Nephron progenitor cell (in vitro differentiated cells): ENCODE measurements around the gene VEZT.
"Not testable (repeated sequence)": the region's sequence is repeated elsewhere in the genome, so short reads cannot be mapped to it uniquely, and the experiment has no call there.

ENCODE experiments used
- DNase-seq: peaks from one replicate; pipeline ENCODE4 v3.0.0; 2021
- H3K27ac Mint-ChIP-seq: 2 replicates; pipeline ENCODE4 v1.8.0; 2021; ENCODE audit warnings: mild to moderate bottlenecking, moderate library complexity, mixed read lengths
- H3K27me3 Mint-ChIP-seq: 2 replicates; pipeline ENCODE4 v1.8.0; 2021; ENCODE audit warnings: mild to moderate bottlenecking, low read depth, mixed read lengths; ENCODE audit not compliant: poor library complexity
- H3K36me3 Mint-ChIP-seq: 2 replicates; pipeline ENCODE4 v1.8.0; 2021; ENCODE audit warnings: low read depth, mixed read lengths
- H3K4me1 Mint-ChIP-seq: 2 replicates; pipeline ENCODE4 v1.8.0; 2021; ENCODE audit warnings: mixed read lengths
- H3K4me3 Mint-ChIP-seq: 2 replicates; pipeline ENCODE4 v1.8.0; 2021; ENCODE audit warnings: mild to moderate bottlenecking, moderate library complexity, mixed read lengths
- H3K9me3 Mint-ChIP-seq: 2 replicates; pipeline ENCODE4 v1.8.0; 2021; ENCODE audit warnings: mild to moderate bottlenecking, moderate library complexity, mixed read lengths
- TF ChIP-seq, protein P1 (sequence below): fragments of 200-600 bp; sonication (generic); IDR thresholded peaks from 2 replicates; pipeline ENCODE4 v1.5.0; 2021; ENCODE audit warnings: antibody characterized with exemption

Gene VEZT

DNA sequence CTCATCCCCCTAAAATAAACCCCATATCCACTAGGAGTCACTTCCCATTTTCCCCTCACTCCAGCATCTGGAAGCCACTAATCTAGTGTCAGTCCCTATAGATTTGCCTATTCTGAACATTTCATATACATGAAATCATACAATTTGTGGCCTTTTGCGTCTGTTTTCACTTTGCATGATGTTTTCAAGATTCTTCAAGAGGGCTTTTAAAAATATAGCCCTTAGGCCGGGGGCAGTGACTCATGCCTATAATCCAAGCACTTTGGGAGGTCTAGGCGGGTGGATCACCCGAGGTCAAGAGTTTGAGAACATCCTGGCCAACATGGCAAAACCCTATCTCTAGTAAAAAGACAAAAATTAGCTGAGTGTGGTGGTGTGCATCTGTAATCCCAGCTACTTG is 104.7 kb downstream of the VEZT start:
- H3K27ac Mint-ChIP-seq: no peak overlapping the region
- H3K9me3 Mint-ChIP-seq: no peaks in the 10 kb centered on the region
- no peak overlapping the region for H3K4me3 Mint-ChIP-seq
- no peaks in the 10 kb centered on the region for H3K36me3 Mint-ChIP-seq
- TF ChIP-seq, protein P1, sequence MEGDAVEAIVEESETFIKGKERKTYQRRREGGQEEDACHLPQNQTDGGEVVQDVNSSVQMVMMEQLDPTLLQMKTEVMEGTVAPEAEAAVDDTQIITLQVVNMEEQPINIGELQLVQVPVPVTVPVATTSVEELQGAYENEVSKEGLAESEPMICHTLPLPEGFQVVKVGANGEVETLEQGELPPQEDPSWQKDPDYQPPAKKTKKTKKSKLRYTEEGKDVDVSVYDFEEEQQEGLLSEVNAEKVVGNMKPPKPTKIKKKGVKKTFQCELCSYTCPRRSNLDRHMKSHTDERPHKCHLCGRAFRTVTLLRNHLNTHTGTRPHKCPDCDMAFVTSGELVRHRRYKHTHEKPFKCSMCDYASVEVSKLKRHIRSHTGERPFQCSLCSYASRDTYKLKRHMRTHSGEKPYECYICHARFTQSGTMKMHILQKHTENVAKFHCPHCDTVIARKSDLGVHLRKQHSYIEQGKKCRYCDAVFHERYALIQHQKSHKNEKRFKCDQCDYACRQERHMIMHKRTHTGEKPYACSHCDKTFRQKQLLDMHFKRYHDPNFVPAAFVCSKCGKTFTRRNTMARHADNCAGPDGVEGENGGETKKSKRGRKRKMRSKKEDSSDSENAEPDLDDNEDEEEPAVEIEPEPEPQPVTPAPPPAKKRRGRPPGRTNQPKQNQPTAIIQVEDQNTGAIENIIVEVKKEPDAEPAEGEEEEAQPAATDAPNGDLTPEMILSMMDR: no peak
- no peaks in the 10 kb centered on the region for H3K27me3 Mint-ChIP-seq
- no peaks in the 10 kb centered on the region for H3K4me1 Mint-ChIP-seq
- DNase-seq: no peak

DNA sequence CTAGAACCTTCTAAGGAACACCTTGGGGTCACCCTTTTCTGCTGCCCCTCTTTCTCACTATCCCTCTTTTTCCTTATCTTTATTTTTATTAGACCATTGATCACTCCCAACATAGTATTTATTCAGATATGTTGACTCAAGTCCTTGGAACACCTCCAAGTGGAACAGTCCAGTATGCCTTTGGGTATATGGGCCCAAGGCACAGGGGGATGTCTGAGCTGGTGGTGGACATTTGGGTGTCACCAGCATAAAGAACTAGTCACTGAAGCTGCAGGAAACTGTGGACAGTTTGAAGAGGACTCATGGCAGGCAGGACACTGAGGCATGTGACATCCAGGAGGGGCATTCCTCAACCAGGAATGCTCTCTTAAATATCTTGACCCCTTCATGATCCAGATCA is 105.6 kb downstream of the VEZT start:
- H3K27ac Mint-ChIP-seq: no peak overlapping the region
- TF ChIP-seq, protein P1: no peak
- DNase-seq: no peak
- no peak overlapping the region for H3K4me3 Mint-ChIP-seq
- H3K9me3 Mint-ChIP-seq: no peaks in the 10 kb centered on the region
- H3K27me3 Mint-ChIP-seq: peaks cover 3% of the 10 kb centered on the region
- H3K36me3 Mint-ChIP-seq: no peaks in the 10 kb centered on the region
- no peaks in the 10 kb centered on the region for H3K4me1 Mint-ChIP-seq

DNA sequence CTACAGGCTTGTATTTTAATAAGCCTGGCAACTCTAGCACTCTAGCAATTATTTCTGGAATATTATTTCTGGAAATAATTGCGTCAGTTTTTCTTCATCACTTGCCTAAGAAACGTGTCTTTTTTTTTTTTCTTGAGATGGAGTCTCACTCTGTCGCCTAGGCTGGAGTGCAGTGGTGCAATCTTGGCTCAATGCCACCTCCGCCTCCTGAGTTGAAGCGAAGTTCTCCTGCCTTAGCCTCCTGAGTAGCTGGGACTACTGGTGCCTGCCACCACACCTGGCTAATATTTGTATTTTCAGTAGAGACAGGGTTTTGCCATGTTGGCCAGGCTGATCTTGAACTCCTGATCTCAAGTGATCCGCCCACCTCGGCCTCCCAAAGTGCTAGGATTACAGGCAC is 106.6 kb downstream of the VEZT start:
- H3K4me1 Mint-ChIP-seq, H3K27ac Mint-ChIP-seq, H3K4me3 Mint-ChIP-seq, DNase-seq, H3K9me3 Mint-ChIP-seq, H3K27me3 Mint-ChIP-seq, H3K36me3 Mint-ChIP-seq: not testable (repeated sequence)

DNA sequence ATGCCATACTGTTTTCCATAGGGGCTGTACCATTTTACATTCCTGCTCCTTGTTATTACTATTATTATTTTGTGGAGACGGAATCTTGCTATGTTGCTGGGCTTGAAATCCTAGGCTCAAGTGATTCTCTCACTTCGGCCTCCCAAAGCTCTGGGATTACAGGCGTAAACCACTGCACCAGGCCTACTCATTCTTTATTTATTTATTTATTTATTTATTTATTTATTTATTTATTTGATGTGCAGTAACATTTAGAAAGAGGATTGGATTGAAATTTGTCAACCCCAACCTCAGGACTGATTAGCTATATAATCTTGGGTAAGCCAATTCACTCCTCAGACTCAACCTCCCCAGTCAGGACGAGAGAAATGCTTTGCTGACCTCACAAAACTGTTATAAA is 107.9 kb downstream of the VEZT start:
- no peaks in the 10 kb centered on the region for H3K4me1 Mint-ChIP-seq
- TF ChIP-seq, protein P1: no peak

DNA sequence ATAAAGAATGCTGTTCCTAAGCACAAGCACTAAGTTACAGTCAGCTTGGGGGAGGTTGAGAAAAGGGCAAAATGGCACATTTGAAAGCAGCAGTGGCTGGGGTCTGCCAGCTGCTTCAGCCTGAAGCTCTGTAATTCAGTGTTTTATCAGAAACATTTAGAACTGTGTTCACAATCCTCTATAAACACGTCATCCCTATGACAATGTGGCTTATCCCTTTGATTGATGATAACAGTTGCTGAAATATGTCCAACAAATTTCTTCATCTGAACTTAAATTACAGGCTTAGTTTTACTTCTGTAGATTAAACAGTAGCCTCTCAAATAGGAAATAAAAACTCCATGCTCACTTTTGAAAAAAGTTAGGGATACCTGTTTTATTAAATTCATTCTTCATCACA is 108.8 kb downstream of the VEZT start:
- TF ChIP-seq, protein P1: no peak
- Mint-ChIP-seq H3K4me3 (no peak overlapping the region), H3K4me1 (no peaks in the 10 kb centered on the region), H3K27me3 (peaks cover 3% of the 10 kb centered on the region), H3K27ac (no peak overlapping the region), H3K36me3 (no peaks in the 10 kb centered on the region), H3K9me3 (no peaks in the 10 kb centered on the region)
- DNase-seq: no peak

More for the DNA sequence above, 107.9 kb downstream of the VEZT start:
- H3K4me3 Mint-ChIP-seq: no peak overlapping the region
- H3K27ac Mint-ChIP-seq: no peak overlapping the region
- no peaks in the 10 kb centered on the region for H3K9me3 Mint-ChIP-seq
- H3K27me3 Mint-ChIP-seq: peaks cover 3% of the 10 kb centered on the region
- H3K36me3 Mint-ChIP-seq: no peaks in the 10 kb centered on the region
- DNase-seq: no peak

DNA sequence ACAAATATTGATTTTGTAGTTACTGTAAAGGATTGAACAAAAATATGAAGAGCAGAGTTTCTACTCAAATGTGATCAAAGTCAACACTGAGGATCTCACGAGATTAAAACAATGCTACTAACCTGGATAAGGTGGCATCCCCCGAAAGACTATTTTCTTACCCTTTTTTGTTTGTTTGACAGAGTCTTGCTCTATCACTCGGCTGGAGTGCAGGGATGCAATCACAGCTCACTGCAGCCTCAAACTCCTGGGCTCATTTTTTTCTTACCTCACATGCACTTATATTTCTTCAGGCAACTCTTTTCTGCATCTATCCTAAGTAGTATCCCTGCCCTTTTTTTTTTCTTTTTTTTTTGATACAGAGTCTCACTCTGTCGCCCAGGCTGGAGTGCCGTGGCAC is 109.2 kb downstream of the VEZT start:
- TF ChIP-seq, protein P1: no peak
- H3K9me3 Mint-ChIP-seq: no peaks in the 10 kb centered on the region
- H3K27me3 Mint-ChIP-seq: peaks cover 3% of the 10 kb centered on the region
- no peak overlapping the region for H3K27ac Mint-ChIP-seq
- no peak for DNase-seq
- no peaks in the 10 kb centered on the region for H3K36me3 Mint-ChIP-seq
- no peaks in the 10 kb centered on the region for H3K4me1 Mint-ChIP-seq
- no peak overlapping the region for H3K4me3 Mint-ChIP-seq
